KMS-11 (cell line): Measurements from ENCODE around the gene ST3GAL2.

Experiments
- H2AFZ ChIP-seq: fragments of 200-600 bp; sonication (generic); 2 replicates; pipeline ENCODE4 v1.6.1; 2016; ENCODE audit warnings: antibody characterized with exemption, mixed run types, low read depth
- H3K27ac ChIP-seq: fragments of 200-600 bp; sonication (generic); 2 replicates; pipeline ENCODE4 v1.6.1; 2016; ENCODE audit warnings: mild to moderate bottlenecking, mixed run types
- H3K27me3 ChIP-seq: fragments of 200-600 bp; sonication (generic); 2 replicates; pipeline ENCODE4 v1.6.1; 2017; ENCODE audit warnings: mild to moderate bottlenecking, low read depth, mixed run types, moderate library complexity; ENCODE audit not compliant: insufficient read depth
- H3K36me3 ChIP-seq: fragments of 200-600 bp; sonication (generic); 2 replicates; pipeline ENCODE4 v1.6.1; 2017; ENCODE audit warnings: mild to moderate bottlenecking, mixed run types; ENCODE audit not compliant: insufficient read depth
- H3K4me1 ChIP-seq: fragments of 200-600 bp; sonication (generic); 2 replicates; pipeline ENCODE4 v1.6.1; 2016; ENCODE audit warnings: mild to moderate bottlenecking, low read depth, mixed run types; ENCODE audit not compliant: poor library complexity, severe bottlenecking
- H3K4me2 ChIP-seq: fragments of 200-600 bp; sonication (generic); 2 replicates; pipeline ENCODE4 v1.7.0; 2016; ENCODE audit warnings: mild to moderate bottlenecking, mixed run types
- H3K4me3 ChIP-seq: fragments of 200-600 bp; sonication (generic); IDR thresholded peaks from 2 replicates; pipeline ENCODE4 v1.6.1; 2017; ENCODE audit warnings: low read depth, low read length, mixed read lengths; ENCODE audit not compliant: insufficient read depth
- H3K79me2 ChIP-seq: fragments of 200-600 bp; sonication (generic); 2 replicates; pipeline ENCODE4 v1.6.1; 2016; ENCODE audit warnings: low read depth, mixed run types; ENCODE audit not compliant: insufficient read depth
- H3K9ac ChIP-seq: fragments of 200-600 bp; sonication (generic); 2 replicates; pipeline ENCODE4 v1.6.1; 2016; ENCODE audit warnings: mild to moderate bottlenecking, mixed run types
- H4K20me1 ChIP-seq: fragments of 200-600 bp; sonication (generic); 2 replicates; pipeline ENCODE4 v1.6.1; 2016; ENCODE audit warnings: mild to moderate bottlenecking, mixed run types; ENCODE audit not compliant: insufficient read depth
- TF ChIP-seq, protein P1 (sequence below): fragments of 200-600 bp; sonication (generic); conservative IDR thresholded peaks from 2 replicates; pipeline ENCODE4 v1.6.1; 2017; ENCODE audit warnings: low read depth, mild to moderate bottlenecking, antibody characterized with exemption, low read length, moderate library complexity, mixed read lengths

The ST3GAL2 gene

DNA sequence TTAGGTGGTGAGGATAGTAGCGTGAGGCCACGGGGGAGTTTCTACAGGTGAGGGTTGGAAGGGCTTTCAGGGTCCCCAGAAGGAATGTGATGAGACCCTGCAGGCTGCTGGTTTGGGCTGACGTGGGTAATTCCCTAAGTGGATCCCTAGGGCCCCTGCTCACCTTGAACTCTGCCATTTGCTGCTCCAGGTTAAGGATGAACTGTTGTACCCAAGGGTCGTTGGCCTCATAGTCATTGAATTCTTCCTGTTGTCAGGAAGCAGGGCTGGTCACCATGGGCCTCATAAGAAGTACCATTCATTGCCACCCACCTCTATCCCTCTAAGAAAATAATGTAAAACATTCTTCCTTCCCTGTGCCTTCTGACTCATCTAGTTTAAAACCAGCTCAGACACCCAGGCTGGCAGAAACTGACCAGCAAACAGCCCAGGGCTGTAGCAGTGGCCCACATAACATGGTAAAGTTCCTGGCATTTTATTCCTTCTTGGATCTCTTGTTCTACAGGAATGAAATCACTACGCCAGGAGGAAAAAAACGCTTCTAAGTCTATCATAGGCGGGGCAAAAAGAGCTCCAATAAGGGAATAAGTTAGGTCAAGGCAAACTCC is 43.1 kb upstream of the ST3GAL2 start:
- no peak overlapping the region for H3K4me3 ChIP-seq
- no peak overlapping the region for H3K27ac ChIP-seq
- H3K36me3 ChIP-seq = no peaks in the 10 kb centered on the region
- H3K9ac ChIP-seq = no peak overlapping the region
- H4K20me1 ChIP-seq = no peaks in the 10 kb centered on the region
- H3K4me1 ChIP-seq = peaks cover 34% of the 10 kb centered on the region
- H3K27me3 ChIP-seq = no peaks in the 10 kb centered on the region
- no peaks in the 10 kb centered on the region for H3K79me2 ChIP-seq
- TF ChIP-seq, protein P1, sequence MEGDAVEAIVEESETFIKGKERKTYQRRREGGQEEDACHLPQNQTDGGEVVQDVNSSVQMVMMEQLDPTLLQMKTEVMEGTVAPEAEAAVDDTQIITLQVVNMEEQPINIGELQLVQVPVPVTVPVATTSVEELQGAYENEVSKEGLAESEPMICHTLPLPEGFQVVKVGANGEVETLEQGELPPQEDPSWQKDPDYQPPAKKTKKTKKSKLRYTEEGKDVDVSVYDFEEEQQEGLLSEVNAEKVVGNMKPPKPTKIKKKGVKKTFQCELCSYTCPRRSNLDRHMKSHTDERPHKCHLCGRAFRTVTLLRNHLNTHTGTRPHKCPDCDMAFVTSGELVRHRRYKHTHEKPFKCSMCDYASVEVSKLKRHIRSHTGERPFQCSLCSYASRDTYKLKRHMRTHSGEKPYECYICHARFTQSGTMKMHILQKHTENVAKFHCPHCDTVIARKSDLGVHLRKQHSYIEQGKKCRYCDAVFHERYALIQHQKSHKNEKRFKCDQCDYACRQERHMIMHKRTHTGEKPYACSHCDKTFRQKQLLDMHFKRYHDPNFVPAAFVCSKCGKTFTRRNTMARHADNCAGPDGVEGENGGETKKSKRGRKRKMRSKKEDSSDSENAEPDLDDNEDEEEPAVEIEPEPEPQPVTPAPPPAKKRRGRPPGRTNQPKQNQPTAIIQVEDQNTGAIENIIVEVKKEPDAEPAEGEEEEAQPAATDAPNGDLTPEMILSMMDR = no peak
- H2AFZ ChIP-seq = no peak overlapping the region
- no peak overlapping the region for H3K4me2 ChIP-seq

DNA sequence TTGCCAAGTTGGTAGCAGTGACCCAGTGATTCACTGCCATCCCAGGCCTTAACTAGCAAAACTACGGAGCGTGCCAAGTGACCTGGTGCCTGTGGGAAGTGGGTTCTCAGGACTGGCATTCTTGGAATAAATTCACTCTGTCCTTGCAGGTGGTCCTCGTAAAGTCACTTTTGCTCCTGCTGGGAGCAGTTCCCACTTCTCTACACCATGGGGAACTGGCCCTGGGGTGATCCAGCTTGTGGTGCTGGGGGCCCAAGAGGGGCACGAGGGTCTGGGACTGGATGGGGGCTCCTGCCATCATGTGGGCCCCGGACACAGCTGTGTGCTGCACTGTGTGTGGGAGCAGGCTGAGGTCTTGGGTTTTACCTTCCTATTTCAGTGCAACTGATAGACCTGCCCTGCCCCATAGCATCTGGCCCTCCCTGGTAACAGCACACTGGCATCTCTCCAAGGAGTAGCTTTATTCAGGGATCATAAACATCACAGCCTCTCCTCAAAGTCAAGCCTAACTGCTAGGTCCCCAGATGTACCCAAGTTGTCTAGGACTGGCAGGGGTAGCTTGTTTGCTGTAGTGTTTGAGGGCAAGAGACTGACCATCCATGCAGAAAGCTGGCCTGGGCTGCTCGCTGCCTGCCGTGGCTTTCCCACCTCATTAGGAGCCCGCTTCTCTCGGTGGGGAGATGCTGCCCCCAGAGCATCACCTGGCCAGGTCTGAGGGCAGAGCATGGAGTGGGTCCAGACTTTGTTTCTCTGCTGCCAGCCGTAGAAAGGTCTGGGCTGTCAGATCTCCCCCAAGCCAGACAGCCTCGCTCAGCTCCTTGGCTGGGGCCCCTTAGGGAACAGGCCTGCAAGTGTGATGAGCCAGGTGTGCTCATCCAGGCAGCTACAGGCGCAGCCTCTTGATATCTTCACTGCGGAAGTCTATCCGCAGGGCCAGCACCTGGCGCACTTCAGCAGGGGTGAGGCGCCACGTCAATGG is 41.5 kb upstream of the ST3GAL2 start:
- Histone ChIP-seq H4K20me1 (no peaks in the 10 kb centered on the region), H3K27me3 (no peaks in the 10 kb centered on the region), H2AFZ (no peak overlapping the region), H3K4me2 (no peak overlapping the region), H3K27ac (no peak overlapping the region; the same call in 1 of the 2 replicates), H3K9ac (no peak overlapping the region), H3K4me1 (peaks cover 51% of the 10 kb centered on the region), H3K79me2 (no peaks in the 10 kb centered on the region), H3K4me3 (no peak overlapping the region), H3K36me3 (no peaks in the 10 kb centered on the region)
- TF ChIP-seq, protein P1 = no peak

DNA sequence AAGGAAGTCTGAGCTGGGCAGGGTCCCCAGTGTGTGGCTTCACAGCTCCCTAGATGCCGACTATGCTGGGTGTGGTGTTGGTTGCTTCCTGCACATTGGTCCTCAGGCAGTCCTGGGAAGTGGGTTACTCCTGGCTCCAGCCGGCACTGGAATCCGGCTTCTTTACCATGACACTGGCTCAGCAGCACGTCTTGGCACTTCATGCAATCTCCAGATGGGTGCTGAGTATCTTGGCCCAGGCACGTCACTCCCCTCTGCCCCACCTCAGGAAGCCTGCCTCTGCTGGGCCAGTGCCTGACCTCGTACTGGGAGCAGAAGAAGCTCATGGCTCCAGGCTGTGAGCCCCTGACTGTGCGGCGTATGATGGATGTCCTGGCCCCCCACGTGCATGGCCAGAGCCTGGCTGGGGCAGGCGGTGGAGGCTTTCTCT is 40.0 kb upstream of the ST3GAL2 start:
- no peaks in the 10 kb centered on the region for H3K36me3 ChIP-seq
- H4K20me1 ChIP-seq = no peaks in the 10 kb centered on the region
- no peaks in the 10 kb centered on the region for H3K27me3 ChIP-seq
- no peaks in the 10 kb centered on the region for H3K79me2 ChIP-seq
- H3K27ac ChIP-seq = no peak overlapping the region
- H3K4me1 ChIP-seq = peaks cover 52% of the 10 kb centered on the region
- H3K4me3 ChIP-seq = no peak overlapping the region
- TF ChIP-seq, protein P1 = no peak
- no peak overlapping the region for H3K4me2 ChIP-seq
- H3K9ac ChIP-seq = no peak overlapping the region
- H2AFZ ChIP-seq = no peak overlapping the region

DNA sequence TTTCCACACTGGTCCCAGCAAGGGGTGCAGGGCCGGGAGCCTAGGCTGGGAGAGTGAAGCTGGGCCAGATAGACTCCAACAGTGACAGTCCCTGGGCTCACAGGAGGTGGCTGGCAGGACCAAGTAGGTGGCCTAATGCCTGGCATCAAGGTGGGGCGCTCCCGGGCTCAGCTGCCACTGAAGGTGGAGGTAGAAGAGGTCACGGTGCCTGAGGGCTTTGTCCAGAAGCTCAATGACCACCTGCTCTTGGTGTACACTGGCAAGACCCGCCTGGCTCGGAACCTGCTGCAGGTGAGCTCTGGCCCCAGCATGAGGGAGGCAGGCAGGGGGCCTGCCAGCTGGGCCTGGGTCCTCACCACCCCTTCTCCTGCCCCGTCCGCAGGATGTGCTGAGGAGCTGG is 39.3 kb upstream of the ST3GAL2 start:
- H4K20me1 ChIP-seq = no peaks in the 10 kb centered on the region
- peak overlapping the region; percentile 55; the same call in 1 of the 2 replicates for H3K4me2 ChIP-seq
- H3K27ac ChIP-seq = peak overlapping the region; percentile 75; the same call in 1 of the 2 replicates
- H3K79me2 ChIP-seq = no peaks in the 10 kb centered on the region
- H3K4me3 ChIP-seq = no peak overlapping the region
- no peak overlapping the region for H3K9ac ChIP-seq
- peaks cover 44% of the 10 kb centered on the region for H3K4me1 ChIP-seq
- TF ChIP-seq, protein P1 = no peak
- H3K27me3 ChIP-seq = no peaks in the 10 kb centered on the region
- H3K36me3 ChIP-seq = no peaks in the 10 kb centered on the region
- H2AFZ ChIP-seq = no peak overlapping the region
